PC-3 (cell line): ENCODE data around the gene ENPP5. TPM values are rescaled to one million over a fixed set of nuclear protein-coding genes. Genes with fewer than 3 reads are reported as not detected.
"Not testable (repeated sequence)": the region's sequence is repeated elsewhere in the genome, so short reads cannot be mapped to it uniquely, and the experiment has no call there.

Source experiments
- ATAC-seq: fragments of 200-7000 bp; cut with Tn5 transposase; 2 replicates; pipeline ENCODE4 v1.9.1; 2020; ENCODE audit warnings: mild to moderate bottlenecking, moderate library complexity
- BruUV-seq: library from RNA; stranded (reverse); fragments of 400-500 nt; replicated peaks from 2 replicates; lab custom pipeline; 2021; lab: Mats Ljungman, UMichigan
- CTCF ChIA-PET: fragments of 300-600 bp; sonication (Branson Sonifier 250); formaldehyde crosslinking; loops from one replicate; lab custom pipeline; 2022; ENCODE audit warnings: antibody characterized with exemption; lab: Charles Lee
- POLR2A ChIA-PET: fragments of 300-600 bp; sonication (Branson Sonifier 250); formaldehyde crosslinking; loops from one replicate; lab custom pipeline; 2022; ENCODE audit warnings: antibody characterized with exemption; ENCODE audit not compliant: unreplicated experiment; lab: Charles Lee
- DNase-seq: peaks from one replicate; pipeline ENCODE4 v3.0.0-alpha.2; 2015
- H2AFZ ChIP-seq: fragments of 300-600 bp; sonication (generic); 2 replicates; pipeline ENCODE4 v1.6.0; 2016; ENCODE audit warnings: antibody characterized with exemption, low read length
- H3F3A ChIP-seq: fragments of 300-600 bp; sonication (generic); one replicate; pipeline ENCODE4 v1.6.0; 2017; ENCODE audit warnings: antibody characterized with exemption, low read length, control low read depth, mild to moderate bottlenecking; ENCODE audit not compliant: unreplicated experiment
- H3K27ac ChIP-seq: fragments of 300-600 bp; sonication (generic); 2 replicates; pipeline ENCODE4 v1.5.1; 2016; ENCODE audit warnings: mild to moderate bottlenecking, low read length
- H3K27me3 ChIP-seq: fragments of 300-600 bp; sonication (generic); 2 replicates; pipeline ENCODE4 v1.6.1; 2016; ENCODE audit warnings: low read length, mixed read lengths
- H3K36me3 ChIP-seq: fragments of 300-600 bp; sonication (generic); 2 replicates; pipeline ENCODE4 v1.6.1; 2016; ENCODE audit warnings: low read depth, mixed run types, low read length, mixed read lengths
- H3K4me1 ChIP-seq: fragments of 300-600 bp; sonication (generic); 2 replicates; pipeline ENCODE4 v1.5.1; 2016; ENCODE audit warnings: low read length; ENCODE audit not compliant: insufficient read depth
- H3K4me2 ChIP-seq: fragments of 300-600 bp; sonication (generic); 2 replicates; pipeline ENCODE4 v1.6.0; 2016; ENCODE audit warnings: low read length
- H3K4me3 ChIP-seq: fragments of 300-600 bp; sonication (generic); 2 replicates; pipeline ENCODE4 v1.5.1; 2016; ENCODE audit warnings: mild to moderate bottlenecking, low read length, mixed read lengths
- H3K79me2 ChIP-seq: fragments of 300-600 bp; sonication (generic); 2 replicates; pipeline ENCODE4 v1.6.1; 2017; ENCODE audit warnings: low read length, mixed read lengths
- H3K9ac ChIP-seq: fragments of 300-600 bp; sonication (generic); 2 replicates; pipeline ENCODE4 v1.6.0; 2016; ENCODE audit warnings: mild to moderate bottlenecking, low read length
- H3K9me2 ChIP-seq: fragments of 300-600 bp; sonication (generic); replicated peaks from 2 replicates; pipeline ENCODE4 v1.6.1; 2016; ENCODE audit warnings: mixed run types, low read length, mixed read lengths
- H3K9me3 ChIP-seq: fragments of 300-600 bp; sonication (generic); 2 replicates; pipeline ENCODE4 v1.6.1; 2016; ENCODE audit warnings: low read length, mixed read lengths
- H4K20me1 ChIP-seq: fragments of 300-600 bp; sonication (generic); 2 replicates; pipeline ENCODE4 v1.6.1; 2016; ENCODE audit warnings: low read length, mixed read lengths
- EZH2 ChIP-seq: fragments of 300-600 bp; sonication (generic); IDR thresholded peaks from one replicate; pipeline ENCODE4 v1.6.1; 2017; ENCODE audit warnings: antibody characterized with exemption, mild to moderate bottlenecking, low read length; ENCODE audit not compliant: unreplicated experiment
- EZH2phosphoT487 ChIP-seq: fragments of 300-600 bp; sonication (generic); IDR thresholded peaks from 2 replicates; pipeline ENCODE4 v1.6.1; 2018; ENCODE audit warnings: mild to moderate bottlenecking, antibody characterized with exemption, low read length, borderline replicate concordance
- intact Hi-C: fragments of 100-400 bp; cut with micrococcal nuclease; formaldehyde crosslinking; loops from 2 replicates; pipeline ENCODE4 v1.9.0; 2023
- total RNA-seq: library from RNA; depleted of rRNA; stranded (reverse); fragments of >200 nt; gene quantifications from 2 replicates; pipeline ENCODE4 v1.2.3, GENCODE V29; 2014
- TF ChIP-seq, protein P1 (sequence below): fragments of 300-600 bp; sonication (generic); conservative IDR thresholded peaks from 2 replicates; pipeline ENCODE4 v1.5.1; 2017; ENCODE audit warnings: antibody characterized with exemption, low read depth, mild to moderate bottlenecking, low read length

The ENPP5 gene
- total RNA-seq, 1 experiment from 2014 or later = 0.04 TPM

DNA sequence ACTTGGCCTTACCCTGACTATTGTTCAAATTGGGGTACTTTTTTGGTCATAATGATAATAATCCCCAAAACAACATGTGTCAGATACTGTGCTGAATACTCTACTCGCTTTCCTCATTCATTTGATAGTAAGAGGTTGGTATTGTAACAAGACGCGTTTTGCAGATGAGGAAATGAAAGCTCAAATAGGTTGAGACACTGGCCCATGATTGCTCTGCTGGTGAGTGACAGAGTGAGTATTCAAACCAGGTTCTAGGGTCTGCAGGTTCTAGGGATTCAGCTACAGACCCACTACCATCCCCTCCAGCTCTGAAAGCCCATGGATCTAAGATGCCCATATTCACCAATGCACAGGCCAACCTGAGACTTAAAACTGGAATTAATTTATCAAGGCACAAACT is 42.3 kb downstream of the ENPP5 start:
- CTCF ChIA-PET = no interaction called here
- Histone ChIP-seq H3K4me1 (peaks cover 6% of the 10 kb centered on the region; the same call in 1 of the 2 replicates), H3K27ac (no peak overlapping the region), H2AFZ (no peak overlapping the region), H4K20me1 (no peaks in the 10 kb centered on the region), H3K27me3 (no peaks in the 10 kb centered on the region), H3K9ac (no peak overlapping the region), H3K36me3 (no peaks in the 10 kb centered on the region), H3K4me2 (peak overlapping the region; percentile 90), H3K9me2 (no peaks in the 10 kb centered on the region), H3K79me2 (no peaks in the 10 kb centered on the region), H3F3A (no peaks in the 10 kb centered on the region), H3K9me3 (no peaks in the 10 kb centered on the region), H3K4me3 (peak overlapping the region; percentile 95; the same call in 1 of the 2 replicates)
- intact Hi-C loops = loop anchor here (2.0 kb wide), 1 partner anchor 58 kb away; no protein-coding TSS in a partner anchor
- DNase-seq (no peak), ATAC-seq (no peak)
- POLR2A ChIA-PET = no interaction called here
- TF ChIP-seq, protein P1, sequence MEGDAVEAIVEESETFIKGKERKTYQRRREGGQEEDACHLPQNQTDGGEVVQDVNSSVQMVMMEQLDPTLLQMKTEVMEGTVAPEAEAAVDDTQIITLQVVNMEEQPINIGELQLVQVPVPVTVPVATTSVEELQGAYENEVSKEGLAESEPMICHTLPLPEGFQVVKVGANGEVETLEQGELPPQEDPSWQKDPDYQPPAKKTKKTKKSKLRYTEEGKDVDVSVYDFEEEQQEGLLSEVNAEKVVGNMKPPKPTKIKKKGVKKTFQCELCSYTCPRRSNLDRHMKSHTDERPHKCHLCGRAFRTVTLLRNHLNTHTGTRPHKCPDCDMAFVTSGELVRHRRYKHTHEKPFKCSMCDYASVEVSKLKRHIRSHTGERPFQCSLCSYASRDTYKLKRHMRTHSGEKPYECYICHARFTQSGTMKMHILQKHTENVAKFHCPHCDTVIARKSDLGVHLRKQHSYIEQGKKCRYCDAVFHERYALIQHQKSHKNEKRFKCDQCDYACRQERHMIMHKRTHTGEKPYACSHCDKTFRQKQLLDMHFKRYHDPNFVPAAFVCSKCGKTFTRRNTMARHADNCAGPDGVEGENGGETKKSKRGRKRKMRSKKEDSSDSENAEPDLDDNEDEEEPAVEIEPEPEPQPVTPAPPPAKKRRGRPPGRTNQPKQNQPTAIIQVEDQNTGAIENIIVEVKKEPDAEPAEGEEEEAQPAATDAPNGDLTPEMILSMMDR = no peak
- TF ChIP-seq EZH2 = no peak
- TF ChIP-seq EZH2phosphoT487 = no peak
- no TSS peak for BruUV-seq

DNA sequence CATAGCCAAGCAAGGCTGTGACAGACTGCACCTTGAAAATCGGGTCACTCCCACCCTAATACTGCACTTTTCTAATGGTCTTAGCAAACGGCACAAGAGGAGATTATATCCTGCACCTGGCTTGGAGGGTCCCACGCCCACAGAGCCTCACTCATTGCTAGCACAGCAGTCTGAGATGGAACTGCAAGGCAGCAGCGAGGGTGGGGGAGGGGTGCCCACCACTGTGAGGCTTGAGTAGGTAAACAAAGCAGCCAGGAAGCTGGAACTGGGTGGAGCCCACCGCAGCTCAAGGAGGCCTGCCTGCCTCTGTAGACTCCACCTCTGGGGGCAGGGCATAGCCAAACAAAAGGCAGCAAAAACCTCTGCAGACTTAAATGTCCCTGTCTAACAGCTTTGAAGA is 51.1 kb downstream of the ENPP5 start:
- H4K20me1 ChIP-seq, H3K9ac ChIP-seq, BruUV-seq, H3K27ac ChIP-seq, H3K9me2 ChIP-seq, H3K36me3 ChIP-seq, POLR2A ChIA-PET, H3K9me3 ChIP-seq, H3K27me3 ChIP-seq, H3K4me2 ChIP-seq, DNase-seq, H2AFZ ChIP-seq, intact Hi-C loops, ATAC-seq, H3K4me3 ChIP-seq, H3F3A ChIP-seq, H3K79me2 ChIP-seq, H3K4me1 ChIP-seq, CTCF ChIA-PET: not testable (repeated sequence)

DNA sequence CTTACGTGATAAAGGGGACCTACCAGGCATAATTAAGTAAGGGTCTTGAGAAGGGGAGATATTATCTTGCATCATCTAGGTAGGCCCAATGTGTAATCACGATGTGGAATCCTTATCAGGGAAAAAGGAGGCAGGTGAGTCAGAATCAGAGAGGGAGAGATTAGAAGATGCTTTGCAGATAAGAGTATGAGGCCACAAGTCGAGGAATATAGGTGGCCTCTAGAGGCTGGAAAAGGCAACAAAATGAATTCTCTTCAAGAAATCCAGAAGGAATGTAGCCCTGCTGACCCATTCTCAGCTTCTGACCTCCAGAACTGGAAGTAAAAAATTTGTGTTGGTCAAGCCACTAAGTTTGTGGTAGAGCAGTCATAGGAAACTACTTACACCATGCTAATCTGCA is 51.9 kb downstream of the ENPP5 start:
- H3K36me3 ChIP-seq = no peaks in the 10 kb centered on the region
- H3K9me2 ChIP-seq = no peaks in the 10 kb centered on the region
- no peaks in the 10 kb centered on the region for H4K20me1 ChIP-seq
- no peaks in the 10 kb centered on the region for H3K79me2 ChIP-seq
- H3F3A ChIP-seq = no peaks in the 10 kb centered on the region
- BruUV-seq = no TSS peak
- DNase-seq (no peak), ATAC-seq (no peak)
- no peak overlapping the region for H2AFZ ChIP-seq
- H3K4me3 ChIP-seq = no peak overlapping the region
- POLR2A ChIA-PET = no interaction called here
- H3K4me2 ChIP-seq = no peak overlapping the region
- no peak for TF ChIP-seq EZH2
- TF ChIP-seq, protein P1 = no peak
- no peak for TF ChIP-seq EZH2phosphoT487
- H3K27me3 ChIP-seq = no peaks in the 10 kb centered on the region
- no peaks in the 10 kb centered on the region for H3K9me3 ChIP-seq
- H3K27ac ChIP-seq = no peak overlapping the region
- no peak overlapping the region for H3K9ac ChIP-seq
- H3K4me1 ChIP-seq = no peaks in the 10 kb centered on the region
- CTCF ChIA-PET = no interaction called here
- intact Hi-C loops = no loop called here
